ENCODE data around the gene AMBP. TPM values are rescaled to one million over a fixed set of nuclear protein-coding genes. Genes with fewer than 3 reads are reported as not detected.

Gene AMBP
- total and polyA plus RNA-seq, 2 experiments from 2014 or later = not detected

DNA sequence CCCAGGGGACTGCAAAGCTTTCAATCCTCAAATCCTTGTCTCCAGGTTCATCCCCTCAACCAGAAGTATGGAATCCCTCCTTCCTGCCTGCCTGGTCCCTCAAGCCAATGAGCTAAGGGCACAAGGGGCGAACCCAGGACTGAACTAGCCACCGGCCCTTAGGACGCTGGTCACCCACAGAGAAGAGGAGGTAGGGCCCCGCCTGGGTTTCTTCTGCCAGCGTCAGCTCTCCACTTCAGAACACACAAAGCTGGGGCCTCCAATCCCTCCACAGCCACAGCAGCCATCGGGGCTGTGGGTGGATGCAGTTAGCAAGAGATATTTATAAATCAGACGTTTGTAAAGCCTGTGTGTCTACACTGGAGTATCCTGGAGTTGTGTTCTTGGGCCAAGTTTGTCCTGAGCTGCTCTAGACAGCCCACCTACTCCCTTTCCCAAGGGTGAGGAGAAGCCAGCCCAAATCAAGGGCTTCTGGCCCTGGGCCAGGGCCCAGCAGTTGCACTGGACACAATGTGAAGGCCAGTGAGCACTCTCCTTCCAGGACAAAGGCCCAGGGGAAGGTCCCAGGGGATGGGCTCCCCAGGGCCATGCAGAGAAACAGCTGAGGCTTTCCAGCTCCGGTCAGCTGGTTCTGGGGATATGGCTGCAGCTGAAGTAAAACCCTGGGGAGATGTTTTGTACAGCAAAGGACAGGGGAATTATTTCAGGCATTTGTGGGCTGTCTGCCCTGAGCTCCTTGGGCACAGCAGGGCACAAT, 18.9 kb downstream of the AMBP start:
- in situ Hi-C loops (cut with MboI) = no loop called here
- no peak for DNase-seq

DNA sequence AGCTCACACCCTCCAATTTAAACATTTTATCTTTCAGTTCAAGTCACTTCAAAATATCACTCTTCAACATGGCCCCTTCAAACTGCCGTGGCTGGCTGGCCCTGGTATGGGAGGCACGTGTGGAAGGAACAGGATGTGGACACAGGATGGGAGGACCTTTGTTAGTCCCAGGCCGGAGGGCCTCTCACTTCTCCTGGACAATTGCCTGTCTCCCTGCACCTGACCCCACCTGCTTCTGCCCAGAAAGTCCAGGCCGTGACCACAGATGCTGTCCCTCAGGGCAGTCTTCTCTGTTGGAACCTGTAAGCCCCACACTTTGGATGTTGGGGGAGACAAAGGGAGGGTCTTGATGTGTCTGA, 19.4 kb downstream of the AMBP start:
- no peaks in the 10 kb centered on the region for H4K20me1 ChIP-seq (ENCODE audit: insufficient read depth)
- no peak overlapping the region for H3K4me2 ChIP-seq (ENCODE audit: unreplicated experiment)
- no peak for TF ChIP-seq EZH2 (IDR thresholded peaks at IDR 0.05; ENCODE audit: insufficient read depth, poor library complexity, severe bottlenecking)
- TF ChIP-seq EZH2phosphoT487 (IDR thresholded peaks at IDR 0.05; ENCODE audit: insufficient read depth, low read depth) = no peak
- WGBS, 2 experiments (ENCODE audit: low coverage in 1 of 2, low lambda C conversion rate in 2 of 2, missing lambda C conversion rate in 2 of 2) = 68 to 77% methylated on average over 4 of the region's 4 CpGs
- H3K36me3 ChIP-seq (ENCODE audit: low read depth) = no peaks in the 10 kb centered on the region
- H3K9ac ChIP-seq = no peak overlapping the region
- H3K9me3 ChIP-seq (ENCODE audit: low read depth) = no peaks in the 10 kb centered on the region
- H3K9me2 ChIP-seq (ENCODE audit: insufficient read depth) = no peaks in the 10 kb centered on the region
- in situ Hi-C loops (cut with MboI) = no loop called here
- H3F3A ChIP-seq (ENCODE audit: insufficient read depth) = no peaks in the 10 kb centered on the region
- no peak overlapping the region for H2AFZ ChIP-seq
- no peak for DNase-seq
- no peak overlapping the region for H3K27ac ChIP-seq
- no peaks in the 10 kb centered on the region for H3K79me2 ChIP-seq (ENCODE audit: insufficient read depth)
- H3K27me3 ChIP-seq (replicated peaks; ENCODE audit: insufficient read depth) = peaks cover 3% of the 10 kb centered on the region; the same call in 1 of the 2 replicates
- no peaks in the 10 kb centered on the region for H3K4me1 ChIP-seq (ENCODE audit: insufficient read depth)
- no peak overlapping the region for H3K4me3 ChIP-seq

More for the DNA sequence above, 18.9 kb downstream of the AMBP start:
- Histone ChIP-seq H3K9ac (no peak overlapping the region), H3K4me3 (no peak overlapping the region), H4K20me1 (ENCODE audit: insufficient read depth) (no peaks in the 10 kb centered on the region), H3K79me2 (ENCODE audit: insufficient read depth) (no peaks in the 10 kb centered on the region), H3K36me3 (ENCODE audit: low read depth) (no peaks in the 10 kb centered on the region), H2AFZ (no peak overlapping the region), H3F3A (ENCODE audit: insufficient read depth) (no peaks in the 10 kb centered on the region), H3K9me2 (ENCODE audit: insufficient read depth) (no peaks in the 10 kb centered on the region), H3K27ac (no peak overlapping the region), H3K4me1 (ENCODE audit: insufficient read depth) (no peaks in the 10 kb centered on the region), H3K9me3 (ENCODE audit: low read depth) (no peaks in the 10 kb centered on the region), H3K4me2 (ENCODE audit: unreplicated experiment) (no peak overlapping the region), H3K27me3 (replicated peaks; ENCODE audit: insufficient read depth) (peaks cover 6% of the 10 kb centered on the region; the same call in 1 of the 2 replicates)
- TF ChIP-seq EZH2 (IDR thresholded peaks at IDR 0.05; ENCODE audit: insufficient read depth, poor library complexity, severe bottlenecking) = no peak
- TF ChIP-seq EZH2phosphoT487 (IDR thresholded peaks at IDR 0.05; ENCODE audit: insufficient read depth, low read depth) = no peak
- WGBS, 2 experiments (ENCODE audit: low coverage in 1 of 2, low lambda C conversion rate in 2 of 2, missing lambda C conversion rate in 2 of 2) = 90 to 92% methylated on average over 8 of the region's 8 CpGs

DNA sequence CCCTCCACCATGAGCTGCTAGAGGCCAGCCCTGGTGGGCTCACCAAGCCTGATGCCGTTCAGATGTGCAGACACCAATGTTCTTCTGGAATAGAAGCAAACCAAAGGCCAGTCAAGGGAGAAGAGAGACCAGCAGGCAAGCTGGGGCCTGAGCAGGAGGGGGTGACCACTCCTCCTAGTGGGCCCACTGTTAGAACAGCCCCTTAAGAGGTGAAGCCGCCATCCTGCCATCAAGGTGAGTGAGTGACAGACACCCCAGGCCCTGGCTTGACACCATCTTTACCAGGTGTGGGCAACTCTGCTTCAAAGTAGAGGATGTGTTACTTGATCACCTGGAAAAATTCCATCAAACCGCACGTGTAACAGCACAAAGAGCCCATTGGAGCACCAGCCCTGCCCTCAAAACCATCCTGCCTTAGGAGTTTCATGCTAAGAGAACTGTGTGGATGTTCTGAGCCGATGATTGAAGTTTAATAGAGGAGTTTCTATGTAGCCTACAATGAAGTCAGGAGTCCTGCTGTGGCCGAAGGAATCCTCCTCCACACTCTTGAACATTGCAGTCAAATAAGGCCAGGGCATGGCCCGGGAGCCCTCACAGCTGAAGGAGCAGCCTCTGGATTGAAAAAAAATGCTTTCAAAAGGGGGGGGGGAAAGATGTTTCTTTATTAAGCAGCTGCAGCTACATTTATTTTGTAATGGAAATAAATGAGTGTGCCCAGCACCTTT, 20.8 kb downstream of the AMBP start:
- no peak overlapping the region for H3K4me2 ChIP-seq (ENCODE audit: unreplicated experiment)
- in situ Hi-C loops (cut with MboI) = no loop called here
- H3K4me3 ChIP-seq = no peak overlapping the region
- no peak for TF ChIP-seq EZH2phosphoT487 (IDR thresholded peaks at IDR 0.05; ENCODE audit: insufficient read depth, low read depth)
- no peak for TF ChIP-seq EZH2 (IDR thresholded peaks at IDR 0.05; ENCODE audit: insufficient read depth, poor library complexity, severe bottlenecking)
- H3K79me2 ChIP-seq (ENCODE audit: insufficient read depth) = no peaks in the 10 kb centered on the region
- H2AFZ ChIP-seq = no peak overlapping the region
- H3F3A ChIP-seq (ENCODE audit: insufficient read depth) = no peaks in the 10 kb centered on the region
- H3K27me3 ChIP-seq (replicated peaks; ENCODE audit: insufficient read depth) = no peaks in the 10 kb centered on the region
- no peaks in the 10 kb centered on the region for H3K9me3 ChIP-seq (ENCODE audit: low read depth)
- no peak overlapping the region for H3K9ac ChIP-seq
- no peak overlapping the region for H3K27ac ChIP-seq
- no peaks in the 10 kb centered on the region for H4K20me1 ChIP-seq (ENCODE audit: insufficient read depth)
- H3K9me2 ChIP-seq (ENCODE audit: insufficient read depth) = no peaks in the 10 kb centered on the region
- no peaks in the 10 kb centered on the region for H3K36me3 ChIP-seq (ENCODE audit: low read depth)
- no peak for DNase-seq
- 65 to 68% methylated on average over 7 of the region's 7 CpGs for WGBS, 2 experiments (ENCODE audit: low coverage in 1 of 2, low lambda C conversion rate in 2 of 2, missing lambda C conversion rate in 2 of 2)
- H3K4me1 ChIP-seq (ENCODE audit: insufficient read depth) = no peaks in the 10 kb centered on the region

DNA sequence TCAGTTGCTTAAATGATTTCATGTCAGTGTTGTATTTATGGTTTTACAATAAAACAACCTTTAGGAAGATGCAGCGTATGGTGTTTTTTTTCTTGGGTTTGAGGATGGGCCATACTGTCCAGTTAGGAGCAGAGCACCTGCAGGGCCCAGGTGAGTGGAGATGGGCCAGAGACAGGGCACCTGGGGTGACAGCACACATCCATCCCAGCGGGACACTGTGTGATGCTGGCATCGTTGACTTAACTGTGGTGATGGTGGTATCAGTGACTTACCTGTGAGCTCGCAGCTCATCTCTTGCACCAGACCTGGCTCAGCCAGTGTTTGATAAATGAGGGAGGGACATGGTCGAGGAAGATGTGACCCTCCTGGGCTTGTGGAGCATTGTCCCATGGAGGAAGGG, 21.6 kb downstream of the AMBP start:
- Histone ChIP-seq H3K9me3 (ENCODE audit: low read depth) (no peaks in the 10 kb centered on the region), H3K36me3 (ENCODE audit: low read depth) (no peaks in the 10 kb centered on the region), H4K20me1 (ENCODE audit: insufficient read depth) (no peaks in the 10 kb centered on the region), H3F3A (ENCODE audit: insufficient read depth) (no peaks in the 10 kb centered on the region), H3K4me3 (no peak overlapping the region), H3K9me2 (ENCODE audit: insufficient read depth) (no peaks in the 10 kb centered on the region), H3K4me2 (ENCODE audit: unreplicated experiment) (no peak overlapping the region), H2AFZ (no peak overlapping the region), H3K4me1 (ENCODE audit: insufficient read depth) (no peaks in the 10 kb centered on the region), H3K27ac (no peak overlapping the region), H3K79me2 (ENCODE audit: insufficient read depth) (no peaks in the 10 kb centered on the region), H3K27me3 (replicated peaks; ENCODE audit: insufficient read depth) (no peaks in the 10 kb centered on the region), H3K9ac (no peak overlapping the region)
- in situ Hi-C loops (cut with MboI) = no loop called here
- DNase-seq = no peak
- TF ChIP-seq EZH2phosphoT487 (IDR thresholded peaks at IDR 0.05; ENCODE audit: insufficient read depth, low read depth) (no peak), EZH2 (IDR thresholded peaks at IDR 0.05; ENCODE audit: insufficient read depth, poor library complexity, severe bottlenecking) (no peak)
- 97 to 98% methylated on average over 5 of the region's 5 CpGs for WGBS, 2 experiments (ENCODE audit: low coverage in 1 of 2, low lambda C conversion rate in 2 of 2, missing lambda C conversion rate in 2 of 2)
